Hematopoietic multipotent progenitor cell (in vitro differentiated cells): Measurements from ENCODE around the gene SEMA5B. TPM values are rescaled to one million over a fixed set of nuclear protein-coding genes. Genes with fewer than 3 reads are reported as not detected.

ENCODE experiments used
- DNase-seq, 3 donors: peaks; one replicate each; pipeline ENCODE4 v3.0.0-alpha.2; 2011 to 2015; ENCODE audit warnings: low read depth in 2 of 3, low spot score in 2 of 3
- total RNA-seq: library from RNA; depleted of rRNA; stranded (reverse); fragments of >200 nt; gene quantifications from one replicate; pipeline ENCODE4 v1.2.3, GENCODE V29; 2012

Gene SEMA5B
- total RNA-seq, 1 donor = 0.27 TPM

DNA sequence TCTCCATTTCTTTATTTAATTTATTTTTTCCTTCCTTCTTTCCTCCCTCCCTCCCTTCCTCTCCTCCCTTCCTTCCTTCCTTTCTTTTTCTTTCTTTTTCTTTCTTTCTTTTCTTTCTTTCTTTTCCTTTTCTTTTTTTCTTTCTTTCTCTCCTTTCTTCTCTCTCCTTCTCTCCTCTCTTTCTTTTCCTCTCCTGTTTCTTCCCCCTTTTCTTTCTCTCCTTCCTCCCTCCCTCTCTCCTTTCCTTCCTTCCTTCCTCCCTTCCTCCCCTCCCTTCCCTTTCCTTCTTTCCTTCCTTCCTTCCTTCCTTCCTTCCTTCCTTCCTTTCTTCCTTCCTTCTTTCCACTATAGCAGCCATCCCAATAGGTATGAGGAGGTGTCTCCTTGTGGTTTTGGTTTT, 32.5 kb upstream of the SEMA5B start:
- no peak for DNase-seq

GRCh38 chr3:123058505-123058904, 30.9 kb upstream of the SEMA5B start:
- DNase-seq = no peak

GRCh38 chr3:123055352-123055751, 27.8 kb upstream of the SEMA5B start:
- no peak for DNase-seq

DNA sequence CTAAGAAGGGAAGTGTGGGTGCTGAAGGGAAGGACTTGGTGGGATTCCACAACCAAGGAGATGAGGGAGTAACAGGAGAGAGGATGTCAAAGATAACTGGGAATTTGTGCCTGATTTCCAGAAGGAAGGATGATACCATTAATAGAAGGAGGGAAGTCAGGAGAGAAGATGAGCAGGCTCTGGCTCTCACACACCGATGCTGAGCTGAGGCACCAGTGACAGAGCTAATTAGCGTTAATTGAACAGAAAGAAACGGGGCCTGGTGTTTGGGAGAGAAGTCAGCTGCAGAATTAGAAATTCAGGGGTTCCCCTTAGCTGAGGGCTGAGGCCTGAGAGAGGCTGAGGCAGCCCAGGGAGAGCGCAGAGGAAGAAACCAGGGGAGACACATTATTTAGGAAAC, 27.4 kb upstream of the SEMA5B start:
- no peak for DNase-seq

DNA sequence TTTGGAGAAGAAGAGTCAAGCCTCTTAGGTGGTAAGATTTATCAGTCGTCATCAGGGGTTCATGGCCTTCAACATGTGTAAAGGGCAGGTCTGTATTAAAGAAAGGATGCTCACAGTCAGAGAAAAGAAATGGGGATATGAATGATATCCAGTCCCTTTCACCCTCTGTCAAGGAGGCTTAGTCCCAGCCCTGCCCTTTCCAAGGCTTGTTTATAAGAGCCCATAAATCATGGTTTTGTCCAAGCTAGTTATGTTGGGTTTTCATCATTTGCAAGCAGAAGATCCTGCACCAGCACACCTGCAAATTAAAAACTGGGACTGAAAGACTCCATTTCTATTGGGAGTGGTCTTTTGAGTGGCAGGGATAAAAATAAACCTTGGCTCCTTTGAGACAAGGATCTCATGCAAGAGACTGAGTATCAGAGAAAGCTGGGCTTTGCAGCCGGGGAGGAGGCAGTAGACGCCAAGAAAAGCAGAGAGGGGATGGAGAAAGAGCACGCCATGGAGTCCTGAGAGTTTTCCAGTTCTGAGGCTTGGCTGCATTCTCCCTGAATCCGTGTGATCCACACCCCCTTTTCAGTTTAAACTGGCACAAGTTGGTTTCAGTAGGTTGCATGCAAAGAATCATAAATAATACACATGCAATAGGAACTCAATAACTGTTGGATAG, 26.7 kb upstream of the SEMA5B start:
- DNase-seq = no peak

- DNase-seq = no peak
Observed at GRCh38 chr3:123053107-123053506, 25.5 kb upstream of the SEMA5B start.

- no peak for DNase-seq
Observed at GRCh38 chr3:123050666-123051065, 23.1 kb upstream of the SEMA5B start.

DNA sequence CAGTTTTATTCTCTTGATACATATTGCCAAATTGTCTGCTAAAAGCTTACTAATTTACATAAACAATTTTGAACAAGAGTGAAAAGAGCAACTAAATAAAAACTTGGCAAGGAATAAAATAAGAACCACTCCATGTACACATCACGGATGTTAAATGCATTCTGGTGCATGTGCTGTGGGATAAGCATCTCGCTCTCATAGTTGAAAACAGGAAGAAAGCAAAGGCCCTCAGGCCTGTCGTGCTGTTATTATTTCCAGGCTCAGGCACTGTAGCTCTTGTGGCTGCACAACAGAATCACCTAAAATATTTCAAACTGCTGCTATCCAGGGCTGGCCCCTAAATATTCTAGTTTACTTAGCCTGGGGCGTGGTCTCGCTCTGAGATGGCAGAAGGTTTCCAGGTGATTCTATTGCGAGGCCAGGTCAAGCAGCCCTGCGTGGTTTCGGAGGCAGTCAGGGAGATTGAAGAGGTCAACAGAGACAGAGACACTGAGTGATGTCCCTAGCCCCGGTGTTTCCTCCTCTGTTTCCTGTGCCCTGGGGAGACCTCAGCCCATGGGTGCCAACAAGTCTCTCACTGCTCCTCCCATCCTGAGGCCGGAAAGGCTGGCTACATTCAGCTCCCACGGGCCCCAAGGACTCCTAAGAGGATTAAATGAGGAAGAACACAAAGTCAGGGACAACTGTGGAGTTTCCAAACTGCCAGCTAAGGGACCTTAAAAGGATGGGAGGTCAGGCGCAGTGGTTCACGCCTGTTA, 21.1 kb upstream of the SEMA5B start:
- DNase-seq = no peak

DNA sequence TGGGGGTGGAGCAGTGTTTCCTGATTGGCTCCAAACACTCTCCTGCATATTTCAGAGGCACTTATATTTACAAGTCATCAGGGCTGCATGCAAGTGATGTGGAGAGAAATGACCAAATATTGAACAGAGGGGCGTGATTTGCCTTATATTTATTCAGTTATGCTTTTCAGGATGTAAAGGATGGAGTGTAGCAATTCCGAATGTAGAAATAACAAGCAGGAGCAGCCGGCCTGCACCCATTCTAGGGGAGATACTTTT, 19.4 kb upstream of the SEMA5B start:
- DNase-seq = no peak

DNA sequence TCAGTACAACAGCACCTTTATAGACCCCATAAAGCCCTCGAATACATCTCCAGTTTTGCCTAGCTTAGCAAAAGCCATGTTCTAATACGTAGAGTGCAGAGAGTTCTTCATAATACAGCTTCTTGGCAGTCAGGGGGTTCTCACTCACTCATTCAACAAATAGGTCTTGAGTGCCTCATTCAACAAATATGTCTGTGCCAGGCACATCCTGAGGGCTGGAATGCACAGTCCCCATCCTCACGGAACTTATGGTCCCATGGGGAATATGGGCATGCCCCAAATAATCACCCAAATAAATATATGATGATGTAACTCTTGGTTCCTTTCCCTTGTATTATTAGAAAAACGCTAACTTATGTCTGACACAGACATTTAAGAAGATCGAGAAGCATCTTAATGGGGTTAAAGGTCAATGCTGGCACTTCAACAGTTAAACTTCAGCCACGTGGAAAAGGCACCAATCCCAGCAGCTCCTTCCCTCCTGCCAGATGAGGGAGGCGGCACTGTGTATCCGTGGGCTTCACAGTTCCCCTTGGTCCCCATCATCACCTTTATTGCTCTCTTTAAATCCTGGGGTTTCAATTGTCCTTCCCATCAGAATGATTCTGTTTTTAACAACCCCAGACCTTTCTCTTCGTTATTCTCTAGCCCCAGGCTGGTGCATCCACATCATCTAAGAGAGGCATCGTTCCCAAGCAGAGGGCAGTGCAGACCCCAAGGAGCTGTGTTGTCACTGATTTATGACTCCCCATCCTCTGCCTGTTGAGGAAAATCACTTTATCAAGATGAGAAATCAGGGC, 18.9 kb upstream of the SEMA5B start:
- no peak for DNase-seq

DNA sequence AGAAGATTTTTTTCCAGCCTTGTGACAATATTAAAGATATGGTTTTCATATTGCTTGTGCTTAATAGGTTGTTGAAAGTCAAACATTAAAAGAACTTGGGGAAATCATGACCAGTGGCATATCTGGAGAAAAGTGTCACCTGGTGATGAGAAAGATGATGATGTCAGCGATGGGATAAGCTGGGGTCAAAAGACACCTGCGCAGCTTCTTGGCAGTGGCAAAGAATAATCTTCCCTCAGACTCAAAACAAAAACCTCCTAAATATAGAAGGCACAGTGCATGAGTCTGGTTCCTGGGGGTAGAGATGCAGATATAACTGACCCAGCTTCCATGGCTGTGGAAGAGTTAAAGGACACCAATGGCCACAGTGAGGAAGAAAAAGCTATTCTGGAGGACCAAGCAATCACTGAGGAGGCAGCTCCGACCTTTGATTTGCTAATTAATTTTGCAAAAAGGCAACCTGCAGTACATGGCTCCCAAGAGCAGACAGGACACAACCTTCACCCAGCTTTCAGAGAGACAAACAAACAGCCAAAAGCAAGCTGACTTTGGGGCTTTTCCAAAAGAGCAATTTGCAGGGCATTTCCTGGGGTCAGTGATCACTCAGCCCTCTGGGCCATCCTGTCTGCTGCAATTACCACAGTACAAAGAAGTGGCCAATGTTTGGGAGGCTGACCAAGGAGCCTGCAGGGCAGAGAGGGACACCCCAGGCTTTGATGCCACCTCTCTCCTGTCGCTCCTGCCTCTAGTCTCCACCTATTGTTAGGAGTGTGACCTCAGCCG, 17.6 kb upstream of the SEMA5B start:
- no peak for DNase-seq

DNA sequence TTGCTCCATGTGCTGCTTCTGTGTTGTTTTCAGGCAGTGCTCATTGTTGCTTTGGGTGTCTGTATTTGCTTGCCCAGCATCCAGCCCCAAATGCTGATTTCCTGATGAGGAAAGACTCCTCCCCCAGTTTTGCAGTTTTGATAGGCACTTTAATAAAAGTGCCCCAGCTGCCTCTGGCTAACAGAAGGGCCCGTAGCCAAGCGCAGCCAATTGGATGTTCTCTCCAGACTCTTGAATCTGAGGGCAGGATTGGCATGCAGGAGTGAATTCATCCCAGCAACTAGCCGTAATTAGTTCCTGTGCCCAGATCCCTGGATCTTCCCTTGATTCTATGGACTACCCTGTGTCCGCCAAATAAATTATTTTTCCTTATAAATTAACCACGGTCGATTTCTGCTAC, 14.8 kb upstream of the SEMA5B start:
- DNase-seq = no peak

DNA sequence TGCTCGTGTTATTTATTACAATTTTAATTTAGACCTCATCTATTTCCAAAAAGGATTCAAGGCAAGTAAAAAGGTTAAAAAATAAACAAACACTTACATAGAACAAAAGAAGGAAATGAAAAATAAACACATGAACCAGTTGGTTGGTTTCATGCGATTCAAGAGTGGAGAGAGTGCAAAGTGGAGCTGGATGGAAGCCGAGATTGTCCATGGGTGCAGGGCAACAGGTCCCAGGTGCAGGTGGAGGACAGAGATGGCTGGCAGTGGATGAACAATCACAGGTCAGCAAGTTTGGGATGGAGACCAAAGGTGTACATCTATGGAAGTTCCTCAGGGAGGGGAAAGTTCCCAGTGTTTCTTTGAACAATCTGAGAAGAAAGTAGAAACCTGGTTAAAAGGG, 11.6 kb upstream of the SEMA5B start:
- no peak for DNase-seq

DNA sequence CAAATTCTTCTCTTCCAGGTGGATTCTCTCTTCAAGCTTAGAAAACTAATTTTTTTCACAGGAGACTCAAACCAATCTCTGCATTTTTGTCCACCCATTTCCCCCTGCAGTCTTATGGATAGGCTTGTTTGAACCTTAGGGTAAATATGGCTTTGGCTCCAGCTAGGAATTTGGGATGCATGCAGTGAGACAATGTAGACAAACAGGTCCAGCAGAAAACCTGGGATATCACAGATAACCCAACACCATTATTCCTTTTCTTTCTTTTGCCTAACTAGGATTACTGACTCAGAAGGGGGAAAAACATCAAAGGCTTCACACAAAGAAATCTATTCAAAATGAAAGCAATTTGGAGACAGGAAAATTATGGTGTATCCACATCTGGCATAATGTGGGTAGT, 11.2 kb upstream of the SEMA5B start:
- DNase-seq = no peak

GRCh38 chr3:123037015-123037375, 9.4 kb upstream of the SEMA5B start:
- no peak for DNase-seq

DNA sequence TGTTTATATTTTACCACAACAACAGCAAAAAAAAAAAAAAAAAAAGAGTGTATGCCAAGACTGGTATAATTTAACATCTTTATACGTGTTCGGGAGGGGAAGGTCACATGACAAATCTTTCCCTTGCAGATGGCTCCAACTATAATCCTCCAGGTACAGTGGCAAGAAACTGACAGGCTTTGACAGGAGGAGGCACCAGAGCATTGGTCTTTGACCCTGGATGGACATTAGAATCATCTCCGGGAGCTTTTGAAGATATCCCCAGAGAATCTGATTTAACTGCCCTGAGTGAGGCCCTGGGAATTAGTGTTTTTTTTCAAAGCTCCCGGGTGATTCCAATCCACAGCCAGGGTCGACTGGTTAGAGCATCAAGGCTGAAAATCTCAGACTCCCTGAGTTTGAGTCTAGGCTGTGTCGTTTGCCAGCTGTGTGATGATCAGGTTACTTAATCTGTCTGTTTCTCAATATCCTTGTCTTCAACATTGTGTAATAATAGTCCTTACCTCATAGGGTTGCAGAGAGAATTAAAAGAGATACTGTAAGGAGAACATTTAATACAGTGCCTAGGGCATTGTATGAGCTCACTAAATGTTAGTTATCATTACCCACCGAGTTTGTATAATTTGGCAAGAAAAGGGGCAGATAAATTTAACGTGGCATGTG, 8.9 kb upstream of the SEMA5B start:
- no peak for DNase-seq

DNA sequence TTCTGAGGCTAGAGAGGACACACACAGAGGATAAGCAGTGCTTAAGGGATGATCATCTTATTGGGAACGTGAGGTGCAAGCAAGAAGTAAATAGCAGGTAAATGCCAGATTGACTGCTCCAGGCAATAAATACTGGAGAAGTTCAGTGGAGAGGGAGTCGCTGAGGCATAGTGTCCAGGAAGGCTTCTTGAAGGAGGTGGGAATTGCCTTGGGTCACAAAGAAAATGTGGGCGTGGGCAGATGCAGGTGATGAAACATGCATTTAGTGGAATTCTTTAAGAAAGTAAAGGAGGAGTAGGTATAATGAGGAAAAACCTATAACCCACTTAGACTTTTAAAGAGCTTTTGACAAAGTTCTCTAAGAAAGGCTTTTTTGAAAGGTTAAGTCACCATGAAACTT, 7.4 kb upstream of the SEMA5B start:
- DNase-seq = no peak

- DNase-seq = no peak
Observed at GRCh38 chr3:123034120-123034519, 6.6 kb upstream of the SEMA5B start.

DNA sequence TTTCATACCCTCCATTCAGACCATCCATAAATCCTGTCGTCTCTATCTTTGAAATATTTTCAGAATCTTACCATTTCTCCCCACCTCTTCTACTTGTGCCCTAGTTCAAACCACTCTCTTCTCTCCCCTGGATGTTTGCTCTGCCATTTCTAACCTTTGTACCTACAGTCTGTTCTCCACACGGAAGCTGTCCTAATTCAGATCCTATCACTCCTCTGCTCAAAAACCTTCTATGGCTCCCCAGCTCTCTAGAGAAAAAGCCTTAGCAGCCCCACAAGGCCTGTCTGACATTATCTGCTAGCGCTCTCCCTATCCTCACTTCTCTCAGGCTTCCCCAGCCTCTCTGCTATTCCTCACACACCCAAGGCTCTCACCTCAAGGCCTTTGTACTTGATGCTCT, 4.5 kb upstream of the SEMA5B start:
- no peak for DNase-seq

DNA sequence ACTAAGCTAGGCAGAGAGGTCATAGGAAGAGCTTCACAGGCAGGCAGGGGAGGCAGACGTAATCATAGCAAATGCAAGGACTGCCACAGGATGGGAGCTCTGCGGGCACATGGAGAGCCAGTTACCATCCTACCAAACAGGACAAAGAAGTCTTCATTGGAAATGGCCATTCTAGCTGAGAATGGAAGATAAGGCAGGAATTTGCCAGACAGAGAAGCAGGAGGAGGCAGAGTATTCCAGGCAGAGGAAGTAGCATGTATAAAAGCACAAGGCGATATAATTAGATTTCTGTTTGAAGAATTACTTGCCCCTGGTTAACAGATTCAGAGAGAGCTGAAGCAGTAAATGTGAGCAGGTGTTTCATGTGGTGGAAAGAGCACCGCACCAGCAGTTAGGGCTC, 3.5 kb upstream of the SEMA5B start:
- DNase-seq = no peak
